Measurements from ENCODE around the gene NIPBL. TPM values are rescaled to one million over a fixed set of nuclear protein-coding genes. Genes with fewer than 3 reads are reported as not detected.
"Not testable (repeated sequence)": the region's sequence is repeated elsewhere in the genome, so short reads cannot be mapped to it uniquely, and the experiment has no call there.

The NIPBL gene
- polyA plus RNA-seq, 2 donors: 10.9 to 16.1 TPM

GRCh38 chr5:36885566-36886485 lies 9.3 kb downstream of the NIPBL start:
- peaks cover 0 to 5% of the 10 kb centered on the region in 2 donors for H3K36me3 ChIP-seq (ENCODE audit: control insufficient read depth in 2 of 2, insufficient read depth in 2 of 2, low read length in 1 of 2)
- peaks cover 0 to 7% of the 10 kb centered on the region in 2 donors for H3K4me1 ChIP-seq (ENCODE audit: control insufficient read depth in 2 of 2, insufficient read depth in 2 of 2, low read length in 1 of 2)
- H3K27ac ChIP-seq (ENCODE audit: low read depth in 2 of 2, low read length in 1 of 2): no peak overlapping the region
- H3K27me3 ChIP-seq (ENCODE audit: control insufficient read depth in 1 of 2, insufficient read depth in 2 of 2, low read length in 2 of 2): no peaks in the 10 kb centered on the region
- no peaks in the 10 kb centered on the region for H3K9me3 ChIP-seq (ENCODE audit: control insufficient read depth in 2 of 2, insufficient read depth in 1 of 2, low read depth in 1 of 2, low read length in 1 of 2)
- 87 to 93% methylated on average over 18 of the region's 18 CpGs for WGBS, 2 donors
- H3K4me3 ChIP-seq (ENCODE audit: low read depth in 1 of 2, low read length in 2 of 2): no peak overlapping the region

- Histone ChIP-seq H3K9me3 (ENCODE audit: control insufficient read depth in 2 of 2, insufficient read depth in 1 of 2, low read depth in 1 of 2, low read length in 1 of 2) (no peaks in the 10 kb centered on the region), H3K27ac (ENCODE audit: low read depth in 2 of 2, low read length in 1 of 2) (no peak overlapping the region), H3K4me1 (ENCODE audit: control insufficient read depth in 2 of 2, insufficient read depth in 2 of 2, low read length in 1 of 2) (peaks cover 0 to 7% of the 10 kb centered on the region in 2 donors), H3K36me3 (ENCODE audit: control insufficient read depth in 2 of 2, insufficient read depth in 2 of 2, low read length in 1 of 2) (peaks cover 0 to 5% of the 10 kb centered on the region in 2 donors), H3K27me3 (ENCODE audit: control insufficient read depth in 1 of 2, insufficient read depth in 2 of 2, low read length in 2 of 2) (no peaks in the 10 kb centered on the region), H3K4me3 (ENCODE audit: low read depth in 1 of 2, low read length in 2 of 2) (no peak overlapping the region)
- WGBS, 2 donors: 79 to 87% methylated on average over 3 of the region's 3 CpGs
Measured at GRCh38 chr5:36886791-36887190, 10.2 kb downstream of the NIPBL start.

- H3K9me3 ChIP-seq (ENCODE audit: control insufficient read depth in 2 of 2, insufficient read depth in 1 of 2, low read depth in 1 of 2, low read length in 1 of 2): no peaks in the 10 kb centered on the region
- H3K27me3 ChIP-seq (ENCODE audit: control insufficient read depth in 1 of 2, insufficient read depth in 2 of 2, low read length in 2 of 2): no peaks in the 10 kb centered on the region
- H3K4me3 ChIP-seq (ENCODE audit: low read depth in 1 of 2, low read length in 2 of 2): no peak overlapping the region
- H3K27ac ChIP-seq (ENCODE audit: low read depth in 2 of 2, low read length in 1 of 2): no peak overlapping the region
- H3K4me1 ChIP-seq (ENCODE audit: control insufficient read depth in 2 of 2, insufficient read depth in 2 of 2, low read length in 1 of 2): peaks cover 0 to 7% of the 10 kb centered on the region in 2 donors
- peaks cover 0 to 5% of the 10 kb centered on the region in 2 donors for H3K36me3 ChIP-seq (ENCODE audit: control insufficient read depth in 2 of 2, insufficient read depth in 2 of 2, low read length in 1 of 2)
Measured at GRCh38 chr5:36887532-36887931, 11.0 kb downstream of the NIPBL start.

GRCh38 chr5:36888303-36888702 lies 11.7 kb downstream of the NIPBL start:
- Histone ChIP-seq H3K27me3 (ENCODE audit: control insufficient read depth in 1 of 2, insufficient read depth in 2 of 2, low read length in 2 of 2) (no peaks in the 10 kb centered on the region), H3K36me3 (ENCODE audit: control insufficient read depth in 2 of 2, insufficient read depth in 2 of 2, low read length in 1 of 2) (peaks cover 0 to 5% of the 10 kb centered on the region in 2 donors), H3K4me1 (ENCODE audit: control insufficient read depth in 2 of 2, insufficient read depth in 2 of 2, low read length in 1 of 2) (peaks cover 0 to 7% of the 10 kb centered on the region in 2 donors), H3K9me3 (ENCODE audit: control insufficient read depth in 2 of 2, insufficient read depth in 1 of 2, low read depth in 1 of 2, low read length in 1 of 2) (no peaks in the 10 kb centered on the region), H3K4me3 (ENCODE audit: low read depth in 1 of 2, low read length in 2 of 2) (no peak overlapping the region), H3K27ac (ENCODE audit: low read depth in 2 of 2, low read length in 1 of 2) (no peak overlapping the region)

- H3K27ac ChIP-seq (ENCODE audit: low read depth in 2 of 2, low read length in 1 of 2): no peak overlapping the region
- H3K4me3 ChIP-seq (ENCODE audit: low read depth in 1 of 2, low read length in 2 of 2): no peak overlapping the region
- no peaks in the 10 kb centered on the region for H3K27me3 ChIP-seq (ENCODE audit: control insufficient read depth in 1 of 2, insufficient read depth in 2 of 2, low read length in 2 of 2)
- H3K9me3 ChIP-seq (ENCODE audit: control insufficient read depth in 2 of 2, insufficient read depth in 1 of 2, low read depth in 1 of 2, low read length in 1 of 2): no peaks in the 10 kb centered on the region
- H3K4me1 ChIP-seq (ENCODE audit: control insufficient read depth in 2 of 2, insufficient read depth in 2 of 2, low read length in 1 of 2): peaks cover 0 to 7% of the 10 kb centered on the region in 2 donors
- peaks cover 0 to 5% of the 10 kb centered on the region in 2 donors for H3K36me3 ChIP-seq (ENCODE audit: control insufficient read depth in 2 of 2, insufficient read depth in 2 of 2, low read length in 1 of 2)
- WGBS, 2 donors: 79 to 92% methylated on average over 1 of the region's 1 CpG
Measured at GRCh38 chr5:36889264-36889663, 12.7 kb downstream of the NIPBL start.

- Histone ChIP-seq H3K9me3 (ENCODE audit: control insufficient read depth in 2 of 2, insufficient read depth in 1 of 2, low read depth in 1 of 2, low read length in 1 of 2) (no peaks in the 10 kb centered on the region), H3K27me3 (ENCODE audit: control insufficient read depth in 1 of 2, insufficient read depth in 2 of 2, low read length in 2 of 2) (no peaks in the 10 kb centered on the region), H3K4me3 (ENCODE audit: low read depth in 1 of 2, low read length in 2 of 2) (no peak overlapping the region), H3K27ac (ENCODE audit: low read depth in 2 of 2, low read length in 1 of 2) (no peak overlapping the region), H3K4me1 (ENCODE audit: control insufficient read depth in 2 of 2, insufficient read depth in 2 of 2, low read length in 1 of 2) (peaks cover 0 to under 1% of the 10 kb centered on the region in 2 donors), H3K36me3 (ENCODE audit: control insufficient read depth in 2 of 2, insufficient read depth in 2 of 2, low read length in 1 of 2) (no peaks in the 10 kb centered on the region)
- WGBS, 2 donors: 93 to 99% methylated on average over 1 of the region's 1 CpG
Measured at GRCh38 chr5:36891266-36891665, 14.7 kb downstream of the NIPBL start.

GRCh38 chr5:36892085-36892830 lies 15.7 kb downstream of the NIPBL start:
- H3K4me3 ChIP-seq (ENCODE audit: low read depth in 1 of 2, low read length in 2 of 2); H3K27me3 ChIP-seq (ENCODE audit: control insufficient read depth in 1 of 2, insufficient read depth in 2 of 2, low read length in 2 of 2); H3K27ac ChIP-seq (ENCODE audit: low read depth in 2 of 2, low read length in 1 of 2); H3K9me3 ChIP-seq (ENCODE audit: control insufficient read depth in 2 of 2, insufficient read depth in 1 of 2, low read depth in 1 of 2, low read length in 1 of 2); H3K36me3 ChIP-seq (ENCODE audit: control insufficient read depth in 2 of 2, insufficient read depth in 2 of 2, low read length in 1 of 2); H3K4me1 ChIP-seq (ENCODE audit: control insufficient read depth in 2 of 2, insufficient read depth in 2 of 2, low read length in 1 of 2): not testable (repeated sequence)
- 96 to 97% methylated on average over 2 of the region's 6 CpGs for WGBS, 2 donors

- Histone ChIP-seq H3K36me3 (ENCODE audit: control insufficient read depth in 2 of 2, insufficient read depth in 2 of 2, low read length in 1 of 2) (no peaks in the 10 kb centered on the region), H3K4me1 (ENCODE audit: control insufficient read depth in 2 of 2, insufficient read depth in 2 of 2, low read length in 1 of 2) (no peaks in the 10 kb centered on the region), H3K27ac (ENCODE audit: low read depth in 2 of 2, low read length in 1 of 2) (no peak overlapping the region), H3K4me3 (ENCODE audit: low read depth in 1 of 2, low read length in 2 of 2) (no peak overlapping the region), H3K9me3 (ENCODE audit: control insufficient read depth in 2 of 2, insufficient read depth in 1 of 2, low read depth in 1 of 2, low read length in 1 of 2) (no peaks in the 10 kb centered on the region), H3K27me3 (ENCODE audit: control insufficient read depth in 1 of 2, insufficient read depth in 2 of 2, low read length in 2 of 2) (no peaks in the 10 kb centered on the region)
- 52 to 76% methylated on average over 1 of the region's 1 CpG for WGBS, 2 donors
Measured at GRCh38 chr5:36894954-36895353, 18.4 kb downstream of the NIPBL start.

- Histone ChIP-seq H3K4me1 (ENCODE audit: control insufficient read depth in 2 of 2, insufficient read depth in 2 of 2, low read length in 1 of 2) (no peaks in the 10 kb centered on the region), H3K9me3 (ENCODE audit: control insufficient read depth in 2 of 2, insufficient read depth in 1 of 2, low read depth in 1 of 2, low read length in 1 of 2) (no peaks in the 10 kb centered on the region), H3K27me3 (ENCODE audit: control insufficient read depth in 1 of 2, insufficient read depth in 2 of 2, low read length in 2 of 2) (no peaks in the 10 kb centered on the region), H3K4me3 (ENCODE audit: low read depth in 1 of 2, low read length in 2 of 2) (no peak overlapping the region), H3K36me3 (ENCODE audit: control insufficient read depth in 2 of 2, insufficient read depth in 2 of 2, low read length in 1 of 2) (no peaks in the 10 kb centered on the region), H3K27ac (ENCODE audit: low read depth in 2 of 2, low read length in 1 of 2) (no peak overlapping the region)
- WGBS, 2 donors: 93 to 96% methylated on average over 8 of the region's 8 CpGs
Measured at GRCh38 chr5:36896476-36896875, 19.9 kb downstream of the NIPBL start.

All from esophagus (tissue), 2 donors.